Head of caudate nucleus (tissue), 42 donors: ENCODE data around the gene ATP2B3.

Source experiments
- DNase-seq, 42 donors: peaks; one replicate each; pipeline versions ENCODE4 v3.0.0 to v3.0.0-alpha.2; 2020 to 2021; ENCODE audit warnings: mixed read lengths in 7 of 42
- intact Hi-C: fragments of 100-400 bp; cut with DNase I; formaldehyde crosslinking; loops from one replicate; pipeline ENCODE4 v1.15.0; 2022

ATP2B3 gene

DNA sequence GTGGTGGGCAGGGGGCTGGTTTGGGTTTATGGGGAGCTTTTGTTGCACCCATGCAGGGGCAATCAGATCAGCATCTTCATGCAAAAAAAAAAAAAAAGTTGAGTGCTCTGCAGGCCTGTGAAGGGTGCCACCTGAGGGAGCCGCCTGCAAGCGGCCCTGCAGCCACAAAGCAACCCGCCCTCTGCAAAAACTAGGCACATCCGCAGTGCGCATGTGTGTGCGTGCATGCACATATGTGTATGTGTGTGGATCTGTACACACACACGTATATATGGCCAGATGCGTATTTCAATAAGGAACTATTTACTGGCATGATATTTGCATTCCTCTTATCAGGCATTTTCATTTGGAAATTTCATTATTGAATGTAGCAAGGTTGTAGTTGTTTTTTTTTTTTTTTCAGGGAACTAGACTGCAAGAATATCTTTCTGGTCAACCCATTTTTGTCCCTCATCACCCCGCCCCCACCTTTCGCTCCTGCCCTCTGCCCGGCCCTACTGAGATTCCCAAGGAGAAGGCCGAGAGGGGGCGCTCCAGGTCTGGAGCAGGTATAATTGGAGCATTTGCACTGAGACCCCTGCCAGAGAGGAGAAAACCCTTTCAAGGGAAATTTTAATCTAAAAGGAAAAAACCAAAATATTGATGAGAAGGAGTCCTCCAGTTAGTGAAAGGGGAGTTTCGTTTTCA, 63.4 kb downstream of the ATP2B3 start:
- DNase-seq, result peak in 2 of 42 donors; percentile 59 to 63
- intact Hi-C loops, result no loop called here

- intact Hi-C loops, result no loop called here
- DNase-seq, result peak in 8 of 42 donors; percentile 5 to 47 (median 33)
Measured at GRCh38 chrX:153582896-153583295, 65.5 kb downstream of the ATP2B3 start.

- no peak for DNase-seq
- intact Hi-C loops, result no loop called here
Measured at GRCh38 chrX:153583433-153583832, 66.0 kb downstream of the ATP2B3 start.

- DNase-seq, result no peak
- intact Hi-C loops, result no loop called here
Measured at GRCh38 chrX:153585827-153586226, 68.4 kb downstream of the ATP2B3 start.

DNA sequence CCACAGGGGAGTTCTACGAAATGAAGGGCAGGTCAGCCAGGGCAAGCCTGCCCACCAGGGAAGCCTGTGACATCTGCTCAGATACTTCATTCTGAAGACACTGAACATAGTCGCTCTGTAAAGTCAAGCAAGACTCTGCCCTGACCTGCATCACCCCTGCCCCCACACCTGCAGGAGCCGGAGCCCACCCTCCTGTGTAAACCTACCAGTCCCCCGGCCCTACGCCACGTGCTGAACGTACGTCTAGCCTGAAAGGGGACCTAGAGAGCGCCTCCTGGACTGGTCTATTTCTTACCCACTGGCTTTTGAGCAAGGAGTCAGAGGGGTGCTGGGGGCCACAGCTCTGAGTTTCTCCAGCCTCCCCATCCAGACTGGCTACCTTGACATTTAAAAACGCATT, 69.9 kb downstream of the ATP2B3 start:
- DNase-seq, result no peak
- intact Hi-C loops, result no loop called here

GRCh38 chrX:153588021-153588781, 70.8 kb downstream of the ATP2B3 start:
- intact Hi-C loops, result no loop called here
- no peak for DNase-seq

GRCh38 chrX:153588782-153589446, 71.5 kb downstream of the ATP2B3 start:
- no peak for DNase-seq
- intact Hi-C loops, result no loop called here

DNA sequence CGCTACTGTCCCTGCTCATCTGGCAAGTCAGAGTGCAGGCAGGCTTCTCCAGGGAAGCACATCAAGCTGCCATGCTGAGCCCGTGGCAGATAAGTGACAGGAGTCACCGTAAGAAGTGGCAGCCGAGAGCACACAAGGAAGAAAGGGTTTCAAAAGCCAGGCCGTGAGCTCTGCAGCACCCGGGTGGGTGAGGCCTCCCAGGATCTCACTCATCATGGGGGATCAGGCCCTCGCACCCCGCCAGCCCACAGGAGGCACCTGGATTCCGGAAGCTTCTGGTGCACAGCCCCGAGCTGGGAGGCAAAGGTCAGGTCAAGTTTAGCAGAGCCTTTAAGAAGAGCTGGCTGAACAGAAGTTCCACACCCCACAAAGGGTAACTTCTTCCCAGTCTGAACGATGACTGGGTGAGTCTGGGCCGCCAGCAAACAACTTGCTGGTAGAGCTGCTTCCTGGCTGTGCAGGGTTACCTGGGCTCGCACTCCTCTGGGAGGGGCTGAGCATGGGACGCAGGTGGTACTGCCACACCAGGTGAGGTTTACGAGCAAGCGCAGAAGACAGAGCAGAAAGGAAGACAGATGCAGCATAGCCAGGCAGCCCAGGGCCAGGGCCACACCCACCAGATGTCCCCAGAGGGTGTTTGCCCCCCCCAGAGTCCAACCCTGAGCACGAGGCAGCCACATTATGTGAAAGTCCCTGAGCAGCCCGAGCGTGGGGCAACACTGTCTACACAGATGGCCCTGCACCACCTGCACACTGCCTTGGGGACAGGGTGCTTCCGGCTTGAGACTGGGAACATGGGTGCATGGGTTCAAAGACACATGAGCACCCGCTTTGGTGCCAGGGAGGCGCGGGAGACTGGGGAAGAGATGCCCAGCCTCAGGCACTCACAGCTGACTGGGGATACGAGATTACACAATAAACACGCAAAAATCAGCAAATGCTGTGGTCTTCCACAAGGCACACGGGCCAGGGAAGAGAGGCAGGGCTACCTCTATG, 73.8 kb downstream of the ATP2B3 start:
- intact Hi-C loops, result no loop called here
- peak in 5 of 42 donors; percentile 10 to 45 (median 31) for DNase-seq

DNA sequence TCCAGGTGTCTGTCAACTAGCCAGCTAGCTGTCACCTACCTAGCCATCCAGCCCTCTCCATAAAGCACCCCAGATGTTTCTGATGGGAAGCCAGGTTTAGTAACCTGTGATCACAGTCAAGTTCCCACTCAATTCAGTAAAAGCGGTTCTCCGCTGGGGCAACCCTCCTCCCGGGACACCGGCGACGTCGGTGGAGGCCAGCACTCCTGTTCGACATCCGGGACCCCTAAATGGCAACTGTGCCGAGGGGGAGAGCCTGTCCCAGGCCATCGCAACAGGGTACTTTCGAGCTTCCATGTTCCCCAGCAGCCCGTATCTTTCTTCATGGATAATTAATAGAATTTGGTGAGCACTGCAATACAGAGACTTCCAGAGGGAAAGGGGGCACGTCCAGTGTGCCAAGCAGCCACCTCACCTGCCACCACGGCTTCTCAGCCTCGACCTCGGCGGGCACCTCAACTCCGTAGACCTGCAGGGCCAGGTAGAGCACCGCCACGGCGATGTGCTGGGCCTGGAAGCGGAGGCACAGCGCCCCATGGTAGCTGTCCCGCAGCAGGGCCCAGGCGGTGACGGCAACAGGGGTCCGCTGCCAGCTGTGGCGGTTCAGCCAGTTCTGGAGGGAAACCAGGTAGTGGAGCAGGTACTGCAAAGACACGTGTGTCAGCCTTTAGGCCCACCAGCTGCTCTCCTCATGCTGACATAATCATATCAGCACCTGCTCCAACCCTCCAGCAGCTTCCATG, 74.8 kb downstream of the ATP2B3 start:
- intact Hi-C loops, result no loop called here
- DNase-seq, result no peak

- DNase-seq, result peak in 41 of 42 donors; percentile 19 to 87 (median 67)
- intact Hi-C loops, result no loop called here
Measured at GRCh38 chrX:153592966-153593688, 75.7 kb downstream of the ATP2B3 start.

- no peak for DNase-seq
- intact Hi-C loops, result no loop called here
Measured at GRCh38 chrX:153593811-153594500, 76.5 kb downstream of the ATP2B3 start.

GRCh38 chrX:153595387-153595786, 77.9 kb downstream of the ATP2B3 start:
- DNase-seq, result peak in 3 of 42 donors; percentile 2 to 20 (median 8)
- intact Hi-C loops, result no loop called here

- intact Hi-C loops, result no loop called here
- DNase-seq, result peak in 4 of 42 donors; percentile 1 to 25 (median 4)
Measured at GRCh38 chrX:153595859-153596857, 78.7 kb downstream of the ATP2B3 start.

DNA sequence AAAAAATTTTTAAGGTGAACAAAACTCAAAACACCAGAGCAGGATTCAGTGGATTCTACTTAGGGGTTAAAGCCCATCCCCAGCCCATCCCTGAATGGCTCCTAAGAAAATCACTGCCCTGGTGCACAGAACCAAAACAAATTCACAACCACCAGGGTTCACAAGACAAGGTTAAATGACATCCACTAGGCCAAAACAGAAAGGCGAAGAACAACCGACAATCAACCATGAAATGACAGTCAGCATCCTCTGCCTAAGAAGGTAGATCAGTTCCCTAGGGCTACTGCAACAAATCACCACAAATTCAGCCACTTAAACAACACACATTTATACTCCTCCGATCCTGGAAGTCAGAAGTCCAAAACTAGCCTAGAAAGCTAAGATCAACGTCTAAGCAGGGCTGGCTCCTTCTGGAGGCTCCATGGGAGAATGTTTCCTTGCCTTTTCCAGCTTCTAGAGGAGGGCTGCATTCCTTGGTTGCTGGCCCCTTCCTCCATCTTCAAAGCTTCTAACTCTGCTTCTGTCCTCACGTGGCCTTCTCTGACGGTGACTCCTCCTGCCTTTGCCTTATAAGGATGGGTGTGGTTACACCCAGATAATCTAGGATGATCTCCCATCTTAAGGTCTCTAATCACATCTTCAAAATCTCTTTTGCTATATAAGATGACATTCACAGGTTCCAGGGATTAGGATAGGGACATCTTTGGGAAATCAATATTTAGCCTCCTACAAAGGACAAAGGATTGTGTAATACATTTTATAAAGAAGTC, 79.7 kb downstream of the ATP2B3 start:
- intact Hi-C loops, result no loop called here
- no peak for DNase-seq
